ENCODE data around the gene NUMBL.

Gene NUMBL

DNA sequence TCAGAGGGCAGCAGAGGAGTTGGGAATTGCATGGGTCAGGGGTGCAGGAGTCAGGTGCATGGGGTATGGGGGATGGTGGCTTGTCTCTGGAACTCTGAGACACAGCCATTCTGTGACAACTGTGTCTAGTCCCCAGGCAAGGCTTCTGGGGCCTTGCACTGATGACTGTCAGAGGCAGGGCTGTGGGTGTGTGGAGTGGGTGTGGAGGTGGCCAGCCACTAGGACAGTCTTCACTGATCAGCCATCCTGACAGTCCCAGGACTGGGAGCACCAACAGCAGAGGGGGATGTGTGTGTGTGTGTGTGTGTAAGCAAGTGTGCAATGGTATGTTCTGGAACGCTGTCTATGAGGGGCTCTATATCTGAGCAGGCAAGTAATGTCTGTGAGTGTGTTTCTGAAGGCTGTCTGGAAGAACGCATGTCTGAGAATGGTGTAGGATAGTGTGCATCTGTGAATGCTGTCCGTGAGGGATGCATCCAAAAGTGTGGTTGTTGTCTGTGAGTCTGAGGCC lies 5.4 kb downstream of the NUMBL start:
- no peak overlapping the region for H3K4me3 ChIP-seq (ENCODE audit: low read depth, low read length)
- TF ChIP-seq, protein P1, sequence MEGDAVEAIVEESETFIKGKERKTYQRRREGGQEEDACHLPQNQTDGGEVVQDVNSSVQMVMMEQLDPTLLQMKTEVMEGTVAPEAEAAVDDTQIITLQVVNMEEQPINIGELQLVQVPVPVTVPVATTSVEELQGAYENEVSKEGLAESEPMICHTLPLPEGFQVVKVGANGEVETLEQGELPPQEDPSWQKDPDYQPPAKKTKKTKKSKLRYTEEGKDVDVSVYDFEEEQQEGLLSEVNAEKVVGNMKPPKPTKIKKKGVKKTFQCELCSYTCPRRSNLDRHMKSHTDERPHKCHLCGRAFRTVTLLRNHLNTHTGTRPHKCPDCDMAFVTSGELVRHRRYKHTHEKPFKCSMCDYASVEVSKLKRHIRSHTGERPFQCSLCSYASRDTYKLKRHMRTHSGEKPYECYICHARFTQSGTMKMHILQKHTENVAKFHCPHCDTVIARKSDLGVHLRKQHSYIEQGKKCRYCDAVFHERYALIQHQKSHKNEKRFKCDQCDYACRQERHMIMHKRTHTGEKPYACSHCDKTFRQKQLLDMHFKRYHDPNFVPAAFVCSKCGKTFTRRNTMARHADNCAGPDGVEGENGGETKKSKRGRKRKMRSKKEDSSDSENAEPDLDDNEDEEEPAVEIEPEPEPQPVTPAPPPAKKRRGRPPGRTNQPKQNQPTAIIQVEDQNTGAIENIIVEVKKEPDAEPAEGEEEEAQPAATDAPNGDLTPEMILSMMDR (IDR thresholded peaks at IDR 0.05; ENCODE audit: low read depth, low read length, missing control alignments) = no peak
- DNase-seq (ENCODE audit: low read depth) = no peak

DNA sequence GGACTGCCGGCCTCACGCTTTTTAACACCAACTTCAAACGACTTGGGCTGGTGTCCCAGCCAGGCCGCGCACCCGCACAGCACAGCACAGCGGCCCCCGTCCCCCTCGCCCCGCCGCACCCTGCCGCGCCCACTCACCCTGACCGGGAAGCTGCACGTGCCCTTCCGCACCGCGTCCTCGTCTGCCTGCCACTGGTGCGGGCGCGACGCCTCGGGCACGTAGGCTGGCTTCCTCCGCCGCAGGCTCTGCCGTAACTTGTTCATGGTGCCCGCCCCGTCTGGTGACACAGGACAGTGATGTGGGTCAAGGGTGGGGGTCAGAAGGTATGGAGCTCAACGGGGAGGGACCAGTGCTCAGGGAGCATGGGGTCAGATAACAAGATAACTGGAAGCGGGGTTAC lies 6.2 kb downstream of the NUMBL start:
- TF ChIP-seq, protein P1 (IDR thresholded peaks at IDR 0.05; ENCODE audit: low read depth, low read length, missing control alignments) = no peak
- H3K4me3 ChIP-seq (ENCODE audit: low read depth, low read length) = no peak overlapping the region
- DNase-seq (ENCODE audit: low read depth) = no peak

DNA sequence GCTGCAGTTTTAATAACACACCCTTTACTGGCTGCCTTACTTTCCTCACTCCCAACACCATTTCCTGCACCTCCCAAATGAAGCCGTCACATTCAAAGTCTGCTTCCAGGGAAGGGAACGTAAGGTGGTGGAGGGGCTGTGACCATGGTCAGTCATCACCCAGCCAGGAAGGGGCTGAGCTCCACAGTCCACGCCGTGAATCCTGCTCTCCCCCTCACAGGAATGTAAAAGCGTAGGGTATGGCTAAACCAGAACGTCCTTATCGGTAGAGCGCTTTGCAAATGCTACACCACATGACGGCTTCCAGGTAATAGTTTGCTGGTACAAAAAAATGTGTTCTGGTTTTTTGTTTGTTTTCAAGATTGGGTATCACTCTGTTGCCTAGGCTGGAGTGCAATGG lies 7.0 kb downstream of the NUMBL start:
- DNase-seq (ENCODE audit: low read depth) = no peak
- H3K4me3 ChIP-seq (ENCODE audit: low read depth, low read length) = no peak overlapping the region
- TF ChIP-seq, protein P1 (IDR thresholded peaks at IDR 0.05; ENCODE audit: low read depth, low read length, missing control alignments) = no peak

DNA sequence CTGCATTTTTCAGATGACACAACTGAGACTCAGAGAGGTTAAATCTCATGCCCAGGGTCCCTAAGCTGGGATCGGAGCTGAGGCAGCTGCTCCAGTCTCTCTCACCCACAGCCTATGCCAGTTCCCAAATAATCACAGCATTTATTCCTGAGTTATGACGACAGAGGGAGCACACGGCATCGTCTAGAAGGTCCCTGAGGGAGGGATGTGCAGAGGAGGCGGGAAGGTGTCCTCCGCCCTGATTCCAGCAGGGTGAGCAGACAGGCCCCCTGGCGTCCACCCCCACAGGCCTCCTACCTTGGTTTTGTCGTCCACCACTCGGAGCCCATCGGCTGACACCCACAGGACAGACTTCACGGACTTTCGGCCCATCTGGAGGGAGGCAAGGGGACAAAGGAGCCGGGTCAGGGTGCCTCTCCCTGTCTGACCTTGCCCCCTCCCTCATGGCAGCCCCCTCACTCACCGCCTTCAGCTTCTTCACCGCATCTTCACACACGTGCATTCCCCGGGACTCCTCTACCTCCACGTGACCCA lies 8.0 kb downstream of the NUMBL start:
- TF ChIP-seq, protein P1 (IDR thresholded peaks at IDR 0.05; ENCODE audit: low read depth, low read length, missing control alignments) = no peak
- H3K4me3 ChIP-seq (ENCODE audit: low read depth, low read length) = no peak overlapping the region
- DNase-seq (ENCODE audit: low read depth) = no peak

DNA sequence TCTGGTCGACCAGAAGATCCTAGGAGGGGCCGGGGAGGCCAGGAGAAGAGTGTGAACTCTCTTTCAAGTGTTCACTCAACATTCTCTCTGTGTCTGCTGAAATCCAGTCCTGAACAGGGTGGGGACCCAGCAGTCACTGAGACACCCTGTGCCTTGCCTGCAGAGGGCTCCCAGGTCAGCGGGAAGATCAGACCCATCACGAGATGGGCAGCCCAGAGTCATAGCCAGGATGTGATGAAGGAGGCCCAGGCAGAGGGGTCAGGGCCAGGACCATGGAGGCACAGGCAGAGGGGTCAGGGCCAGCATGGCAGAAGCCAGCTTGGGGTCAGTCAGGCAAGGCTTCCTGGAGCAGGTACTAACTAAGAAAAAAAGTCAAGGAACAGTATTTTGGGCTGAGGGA lies 9.4 kb downstream of the NUMBL start:
- TF ChIP-seq, protein P1 (IDR thresholded peaks at IDR 0.05; ENCODE audit: low read depth, low read length, missing control alignments) = no peak
- no peak overlapping the region for H3K4me3 ChIP-seq (ENCODE audit: low read depth, low read length)
- no peak for DNase-seq (ENCODE audit: low read depth)

DNA sequence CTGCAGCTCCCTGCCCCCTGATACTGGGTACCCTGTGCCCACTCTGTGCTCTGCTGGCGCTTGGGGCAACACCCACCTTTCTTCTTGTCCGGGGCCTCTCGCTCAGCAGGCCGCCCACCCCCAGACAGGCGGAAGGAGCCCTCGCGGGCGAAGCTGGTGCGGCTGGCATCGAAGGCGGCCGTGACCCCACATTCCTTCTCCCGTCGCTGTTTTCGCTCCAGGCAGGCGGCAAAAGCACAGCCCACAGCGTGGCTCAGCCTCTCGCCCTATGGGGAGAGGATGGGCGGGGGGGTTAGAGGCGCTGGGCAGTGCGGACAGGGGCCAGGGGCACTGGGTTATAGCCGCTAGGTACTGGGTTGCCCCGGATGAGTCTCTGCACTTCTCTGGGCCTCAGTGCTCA lies 13.3 kb downstream of the NUMBL start:
- DNase-seq (ENCODE audit: low read depth) = no peak
- TF ChIP-seq, protein P1 (IDR thresholded peaks at IDR 0.05; ENCODE audit: low read depth, low read length, missing control alignments) = no peak
- no peak overlapping the region for H3K4me3 ChIP-seq (ENCODE audit: low read depth, low read length)

DNA sequence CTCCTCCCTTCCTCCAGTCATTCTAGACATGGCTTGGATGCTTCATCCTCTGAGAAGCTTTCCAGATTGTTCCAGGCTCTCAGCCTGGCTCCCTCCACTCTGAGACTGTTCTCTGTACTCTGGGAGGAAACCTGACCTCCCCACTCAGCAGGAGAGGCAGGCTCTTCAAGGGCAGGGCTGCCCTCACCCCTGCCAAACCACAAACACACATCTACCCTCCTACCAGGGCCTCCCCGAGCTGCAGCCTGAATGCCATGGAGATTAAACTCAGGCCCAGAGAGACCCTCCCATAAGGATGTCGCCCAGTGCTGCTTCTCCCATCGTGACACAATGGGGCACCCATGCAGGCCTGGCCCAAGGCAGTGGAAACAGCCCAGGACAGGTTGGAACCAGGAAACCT lies 16.2 kb downstream of the NUMBL start:
- TF ChIP-seq, protein P1 (IDR thresholded peaks at IDR 0.05; ENCODE audit: low read depth, low read length, missing control alignments) = no peak
- DNase-seq (ENCODE audit: low read depth) = no peak
- H3K4me3 ChIP-seq (ENCODE audit: low read depth, low read length) = no peak overlapping the region

Measured in GM12864 (cell line).